Measurements from ENCODE around the gene ABCB8. TPM values are rescaled to one million over a fixed set of nuclear protein-coding genes. Genes with fewer than 3 reads are reported as not detected.

ABCB8 gene
- total and polyA plus RNA-seq, 9 of the 15 experiments (the other 6 are each of a cell fraction or from before 2014, with no cell fraction given) = 7.6 to 106 (median 36.3) TPM

DNA sequence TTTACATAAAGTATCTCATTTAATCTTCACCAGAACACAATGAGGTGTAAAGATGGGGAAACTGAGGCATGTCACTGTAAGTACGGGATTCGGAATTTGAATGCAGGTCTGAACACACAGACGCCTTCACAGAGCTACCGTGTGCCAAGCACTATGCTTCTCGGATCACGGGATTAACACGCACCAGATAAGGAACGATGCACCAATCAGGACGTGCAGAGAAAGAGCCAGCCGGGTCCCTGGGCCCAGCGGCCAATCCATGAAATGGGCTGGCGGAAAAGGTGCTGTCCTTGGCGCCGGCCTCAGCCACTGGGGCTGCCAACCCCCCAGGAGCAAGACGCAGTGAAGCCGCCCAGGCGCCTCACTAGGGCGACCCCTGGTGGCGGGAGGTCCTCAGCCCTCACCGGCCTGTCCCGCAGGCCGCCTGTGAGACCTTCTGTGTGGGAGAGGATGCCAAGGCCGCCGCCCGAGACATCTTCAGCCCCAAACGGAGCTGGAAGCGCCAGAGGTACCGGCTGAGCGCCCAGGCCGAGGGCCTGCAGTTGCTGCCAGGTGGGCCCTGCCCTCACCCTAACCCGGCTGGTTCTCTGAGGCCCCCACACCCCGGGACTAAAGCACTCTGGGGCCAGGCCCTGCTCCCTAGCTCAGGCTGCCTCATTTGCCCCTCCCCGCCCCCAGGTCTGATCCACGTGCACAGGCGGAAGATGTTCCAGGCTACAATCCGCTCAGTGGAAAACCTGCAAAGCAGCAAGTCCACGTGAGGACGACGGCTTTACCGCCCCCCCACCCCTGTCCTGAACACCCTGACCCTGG is 19.5 kb upstream of the ABCB8 start (continued):
- TF ChIP-seq U2AF1 (optimal IDR thresholded peaks at IDR 0.05; ENCODE audit: low read depth, low read length) (no peak), TCF3 (CRISPR knock-in tag; IDR thresholded peaks at IDR 0.05) (peak; percentile 56), RNF2 (IDR thresholded peaks at IDR 0.05) (peak; percentile 84), NFYB (IDR thresholded peaks at IDR 0.05; ENCODE audit: extremely low read depth, insufficient read length) (peak; percentile 75), ZNF311 (CRISPR knock-in tag; IDR thresholded peaks at IDR 0.05) (peak; percentile 47; the same call in 1 of the 2 replicates), MYBL2 (IDR thresholded peaks at IDR 0.05; ENCODE audit: low read depth) (peak; percentile 67; the same call in 1 of the 2 replicates), MYBL2 (CRISPR knock-in tag; IDR thresholded peaks at IDR 0.05; ENCODE audit: borderline replicate concordance) (no peak), ZBTB34 (CRISPR knock-in tag; IDR thresholded peaks at IDR 0.05) (no peak; the same call in 1 of the 2 replicates), ZZZ3 (IDR thresholded peaks at IDR 0.05) (no peak), HNRNPH1 (optimal IDR thresholded peaks at IDR 0.05; ENCODE audit: low read depth, low read length) (no peak), ZBTB8A (IDR thresholded peaks at IDR 0.05; ENCODE audit: partially characterized antibody) (no peak), NFIX (CRISPR knock-in tag; IDR thresholded peaks at IDR 0.05; ENCODE audit: low read depth) (no peak), KAT7 (CRISPR knock-in tag; IDR thresholded peaks at IDR 0.05; ENCODE audit: borderline replicate concordance) (peak; percentile 86; the same call in 1 of the 2 replicates), FOXP4 (CRISPR knock-in tag; IDR thresholded peaks at IDR 0.05; ENCODE audit: borderline replicate concordance) (0 out of 2 replicates have a peak, but pooled peaks have one; percentile 76), LCOR (CRISPR knock-in tag; IDR thresholded peaks at IDR 0.05) (peak; percentile 95), ZNF165 (CRISPR knock-in tag; IDR thresholded peaks at IDR 0.05; ENCODE audit: borderline replicate concordance) (no peak; the same call in 1 of the 2 replicates)
- TF ChIP-seq, protein P1, sequence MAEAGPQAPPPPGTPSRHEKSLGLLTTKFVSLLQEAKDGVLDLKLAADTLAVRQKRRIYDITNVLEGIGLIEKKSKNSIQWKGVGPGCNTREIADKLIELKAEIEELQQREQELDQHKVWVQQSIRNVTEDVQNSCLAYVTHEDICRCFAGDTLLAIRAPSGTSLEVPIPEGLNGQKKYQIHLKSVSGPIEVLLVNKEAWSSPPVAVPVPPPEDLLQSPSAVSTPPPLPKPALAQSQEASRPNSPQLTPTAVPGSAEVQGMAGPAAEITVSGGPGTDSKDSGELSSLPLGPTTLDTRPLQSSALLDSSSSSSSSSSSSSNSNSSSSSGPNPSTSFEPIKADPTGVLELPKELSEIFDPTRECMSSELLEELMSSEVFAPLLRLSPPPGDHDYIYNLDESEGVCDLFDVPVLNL (CRISPR knock-in tag; IDR thresholded peaks at IDR 0.05; ENCODE audit: low read depth) = no peak; the same call in none of the 2 replicates
- TF ChIP-seq, protein P2, sequence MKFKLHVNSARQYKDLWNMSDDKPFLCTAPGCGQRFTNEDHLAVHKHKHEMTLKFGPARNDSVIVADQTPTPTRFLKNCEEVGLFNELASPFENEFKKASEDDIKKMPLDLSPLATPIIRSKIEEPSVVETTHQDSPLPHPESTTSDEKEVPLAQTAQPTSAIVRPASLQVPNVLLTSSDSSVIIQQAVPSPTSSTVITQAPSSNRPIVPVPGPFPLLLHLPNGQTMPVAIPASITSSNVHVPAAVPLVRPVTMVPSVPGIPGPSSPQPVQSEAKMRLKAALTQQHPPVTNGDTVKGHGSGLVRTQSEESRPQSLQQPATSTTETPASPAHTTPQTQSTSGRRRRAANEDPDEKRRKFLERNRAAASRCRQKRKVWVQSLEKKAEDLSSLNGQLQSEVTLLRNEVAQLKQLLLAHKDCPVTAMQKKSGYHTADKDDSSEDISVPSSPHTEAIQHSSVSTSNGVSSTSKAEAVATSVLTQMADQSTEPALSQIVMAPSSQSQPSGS (CRISPR knock-in tag; IDR thresholded peaks at IDR 0.05) = no peak
- TF ChIP-seq, protein P3, sequence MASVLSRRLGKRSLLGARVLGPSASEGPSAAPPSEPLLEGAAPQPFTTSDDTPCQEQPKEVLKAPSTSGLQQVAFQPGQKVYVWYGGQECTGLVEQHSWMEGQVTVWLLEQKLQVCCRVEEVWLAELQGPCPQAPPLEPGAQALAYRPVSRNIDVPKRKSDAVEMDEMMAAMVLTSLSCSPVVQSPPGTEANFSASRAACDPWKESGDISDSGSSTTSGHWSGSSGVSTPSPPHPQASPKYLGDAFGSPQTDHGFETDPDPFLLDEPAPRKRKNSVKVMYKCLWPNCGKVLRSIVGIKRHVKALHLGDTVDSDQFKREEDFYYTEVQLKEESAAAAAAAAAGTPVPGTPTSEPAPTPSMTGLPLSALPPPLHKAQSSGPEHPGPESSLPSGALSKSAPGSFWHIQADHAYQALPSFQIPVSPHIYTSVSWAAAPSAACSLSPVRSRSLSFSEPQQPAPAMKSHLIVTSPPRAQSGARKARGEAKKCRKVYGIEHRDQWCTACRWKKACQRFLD (CRISPR knock-in tag; IDR thresholded peaks at IDR 0.05) = peak; percentile 10; the same call in 1 of the 2 replicates

All from K562 (cell line).